Left lobe of liver (tissue), 2 donors: ENCODE measurements around the gene FNDC3B. TPM values are rescaled to one million over a fixed set of nuclear protein-coding genes. Genes with fewer than 3 reads are reported as not detected.

Experiments
- ATAC-seq: fragments of 200-7000 bp; cut with Tn5 transposase; one replicate; pipeline ENCODE4 v1.9.1; 2020; ENCODE audit warnings: mild to moderate bottlenecking, moderate library complexity
- DNase-seq: peaks from one replicate; pipeline ENCODE4 v3.0.0-alpha.2; 2020; ENCODE audit warnings: low spot score
- total RNA-seq: library from RNA; stranded (reverse); gene quantifications from one replicate; pipeline ENCODE4 v1.2.1, GENCODE V29; 2021
- donor health status: DM: no; HTN: no; CAD: no; lungs with moderate emphysema.
- donor health status: DM: no; HTN: yes; CAD: no.

FNDC3B gene
- total RNA-seq, 1 donor from 2014 or later = 44.6 TPM

GRCh38 chr3:172298247-172298646, 258.9 kb downstream of the FNDC3B start:
- no peak for DNase-seq
- ATAC-seq = no peak

- ATAC-seq = no peak
Measured at GRCh38 chr3:172300187-172300586, 260.8 kb downstream of the FNDC3B start.

GRCh38 chr3:172300862-172301261, 261.5 kb downstream of the FNDC3B start:
- ATAC-seq = no peak

More at GRCh38 chr3:172300187-172300586, 260.8 kb downstream of the FNDC3B start:
- DNase-seq = no peak

DNA sequence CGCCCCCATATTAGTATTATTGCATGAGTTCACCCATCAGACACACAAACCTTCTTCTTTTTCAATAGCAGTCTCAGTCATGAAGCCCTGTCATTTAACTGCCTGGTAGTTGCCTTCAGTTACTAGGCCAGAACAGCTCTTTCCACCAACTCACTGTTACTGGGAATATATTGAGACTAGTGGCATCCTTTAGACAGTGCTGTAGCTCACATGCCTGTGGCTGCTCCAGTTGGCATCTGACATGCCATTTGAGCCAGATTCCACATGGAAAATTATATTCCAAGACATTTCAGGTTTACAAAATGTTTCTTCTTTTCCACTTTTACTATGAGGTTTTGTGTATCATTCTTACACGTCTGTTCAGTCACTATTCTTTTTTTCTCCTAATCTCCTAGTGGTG, 262.8 kb downstream of the FNDC3B start:
- ATAC-seq = no peak
- DNase-seq = no peak

More at GRCh38 chr3:172300862-172301261, 261.5 kb downstream of the FNDC3B start:
- DNase-seq = no peak

GRCh38 chr3:172303181-172303580, 263.8 kb downstream of the FNDC3B start:
- ATAC-seq (no peak), DNase-seq (no peak)

- peak; percentile 15 for ATAC-seq
- no peak for DNase-seq
Measured at GRCh38 chr3:172303941-172304558, 264.7 kb downstream of the FNDC3B start.

- ATAC-seq (peak; percentile 79), DNase-seq (no peak)
Measured at GRCh38 chr3:172305552-172305951, 266.2 kb downstream of the FNDC3B start.

GRCh38 chr3:172305974-172306373, 266.6 kb downstream of the FNDC3B start:
- no peak for ATAC-seq
- DNase-seq = no peak

GRCh38 chr3:172307141-172307560, 267.8 kb downstream of the FNDC3B start:
- DNase-seq (no peak), ATAC-seq (no peak)

GRCh38 chr3:172309059-172309458, 269.7 kb downstream of the FNDC3B start:
- ATAC-seq (no peak), DNase-seq (no peak)

DNA sequence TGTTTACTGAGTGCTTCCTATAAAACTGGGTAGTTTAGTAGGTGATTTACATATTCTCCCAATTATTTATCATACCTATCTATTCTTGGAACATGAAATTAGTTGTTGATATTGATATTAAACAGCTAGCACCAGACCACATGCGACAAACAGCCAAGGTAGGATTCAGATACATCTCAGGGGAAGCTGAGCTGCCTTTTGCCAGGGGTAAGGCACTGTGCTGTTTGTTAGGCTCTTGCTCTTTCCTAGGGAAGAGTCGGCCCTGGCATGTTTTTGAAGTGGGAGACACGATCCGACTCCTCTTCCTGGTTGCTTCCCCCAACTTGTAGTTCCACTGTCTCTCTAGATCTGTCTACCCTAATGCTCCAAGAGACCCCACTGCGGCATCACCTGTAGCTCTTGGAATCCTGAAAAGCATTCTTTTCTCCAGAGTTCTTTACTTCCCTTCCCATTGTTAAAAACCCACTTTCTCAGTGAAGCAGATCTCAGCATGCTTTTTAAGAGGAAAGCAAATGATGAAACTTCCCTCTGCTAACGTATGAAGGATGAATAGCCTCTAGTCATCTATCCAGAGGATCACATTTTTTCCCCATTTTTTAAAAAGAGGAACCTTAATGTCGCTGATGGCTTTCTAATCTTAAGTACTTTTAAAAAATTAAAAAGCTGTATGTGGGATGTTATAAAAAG, 270.5 kb downstream of the FNDC3B start:
- no peak for ATAC-seq
- DNase-seq = no peak

- DNase-seq (no peak), ATAC-seq (no peak)
Measured at GRCh38 chr3:172310428-172310760, 271.0 kb downstream of the FNDC3B start.

- DNase-seq (no peak), ATAC-seq (no peak)
Measured at GRCh38 chr3:172311217-172311616, 271.8 kb downstream of the FNDC3B start.

GRCh38 chr3:172312001-172312400, 272.6 kb downstream of the FNDC3B start:
- DNase-seq (no peak), ATAC-seq (no peak)

DNA sequence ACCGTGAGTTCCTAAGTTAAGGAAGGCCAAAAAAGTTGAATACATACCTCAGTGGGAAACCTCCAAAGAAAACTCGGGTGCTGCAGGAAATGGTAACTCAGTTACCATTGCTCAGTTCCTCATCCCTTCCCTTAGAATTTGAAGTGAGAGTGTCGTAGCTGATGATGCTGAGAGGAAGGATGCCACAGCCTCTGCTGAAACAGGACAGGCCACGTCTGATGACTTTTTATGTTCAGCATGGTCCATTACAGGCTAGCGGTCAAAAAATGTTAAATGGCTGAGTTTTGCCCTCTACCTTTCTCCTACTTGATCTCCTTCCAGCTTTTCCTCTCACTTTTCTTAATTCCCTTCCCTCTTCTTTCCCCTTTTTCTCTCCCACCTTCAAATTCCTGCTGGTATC, 273.3 kb downstream of the FNDC3B start:
- DNase-seq (no peak), ATAC-seq (no peak)

DNA sequence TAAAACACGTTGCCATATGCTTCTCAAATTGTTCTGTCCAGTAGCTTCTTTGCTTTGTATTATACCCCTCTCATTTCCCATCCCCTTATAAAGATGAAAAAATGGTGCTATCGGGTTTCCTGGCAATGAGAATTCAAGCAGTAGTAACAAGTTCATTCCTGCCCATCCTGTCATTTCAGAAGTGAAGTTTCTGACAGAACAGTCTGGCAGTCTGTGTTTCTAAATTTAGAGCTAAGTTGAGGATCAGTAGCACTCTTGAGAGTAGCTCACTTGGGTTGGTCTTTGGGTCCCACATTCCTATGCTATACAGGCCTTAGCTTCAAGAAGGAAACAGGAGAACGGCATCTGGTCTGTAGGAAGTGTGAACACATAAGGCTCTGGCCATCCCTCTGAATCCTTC, 274.3 kb downstream of the FNDC3B start:
- ATAC-seq (no peak), DNase-seq (no peak)

- ATAC-seq = no peak
- DNase-seq = no peak
Measured at GRCh38 chr3:172314591-172315160, 275.3 kb downstream of the FNDC3B start.

DNA sequence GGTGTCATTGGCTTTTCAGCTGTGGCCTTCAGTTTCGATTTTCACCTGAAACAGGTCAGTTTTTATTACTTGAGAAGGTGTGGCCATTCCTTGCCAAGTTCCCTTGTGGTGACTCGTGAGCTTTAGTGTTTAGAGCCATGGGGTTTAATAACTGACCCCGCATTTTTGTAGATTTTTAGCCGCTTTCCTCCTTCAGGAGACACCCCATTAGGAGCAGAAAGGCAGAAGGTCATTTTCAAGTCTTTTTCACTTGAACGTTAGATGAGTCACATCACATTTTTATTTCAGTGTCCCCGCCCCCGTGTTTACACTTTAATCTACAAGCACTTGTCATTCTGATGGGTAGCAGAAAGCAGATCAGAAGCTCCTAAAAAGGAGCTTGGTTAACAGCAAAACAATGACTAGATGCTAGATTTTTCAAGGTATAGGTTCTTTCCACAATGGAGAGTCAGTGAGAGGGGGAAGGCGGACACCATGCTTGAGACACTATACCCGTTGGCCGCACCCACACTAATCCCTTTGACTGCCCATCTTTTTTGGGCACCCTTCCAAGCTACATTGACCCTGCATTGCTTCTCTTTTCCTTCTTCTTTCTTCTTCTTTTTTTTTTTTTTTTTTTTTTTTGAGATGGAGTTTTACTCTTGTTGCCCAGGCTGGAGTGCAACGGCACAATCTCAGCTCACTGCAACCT, 276.2 kb downstream of the FNDC3B start:
- DNase-seq = no peak

DNA sequence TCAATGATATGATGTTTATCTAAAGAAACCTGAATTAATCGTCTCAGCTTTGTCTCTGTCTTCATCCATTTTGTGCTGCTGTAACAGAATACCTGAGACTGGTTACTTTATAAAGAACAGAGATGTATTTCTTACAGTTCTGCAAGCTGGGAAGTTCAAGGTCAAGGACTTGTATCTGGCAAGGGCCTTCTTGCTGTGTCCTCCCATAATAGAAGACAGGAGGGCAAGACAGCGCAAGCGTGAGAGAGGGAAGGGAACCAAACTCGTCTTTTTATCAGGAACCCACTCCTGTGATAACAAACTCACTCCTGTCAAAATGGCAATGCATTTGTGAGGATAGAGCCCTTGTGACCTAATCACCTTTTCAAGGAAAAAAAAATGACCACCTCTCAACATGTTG, 277.4 kb downstream of the FNDC3B start:
- DNase-seq (no peak), ATAC-seq (no peak)

More for the DNA sequence above, 276.2 kb downstream of the FNDC3B start:
- peak; percentile 20 for ATAC-seq

- ATAC-seq (no peak), DNase-seq (no peak)
Measured at GRCh38 chr3:172317481-172317880, 278.1 kb downstream of the FNDC3B start.

DNA sequence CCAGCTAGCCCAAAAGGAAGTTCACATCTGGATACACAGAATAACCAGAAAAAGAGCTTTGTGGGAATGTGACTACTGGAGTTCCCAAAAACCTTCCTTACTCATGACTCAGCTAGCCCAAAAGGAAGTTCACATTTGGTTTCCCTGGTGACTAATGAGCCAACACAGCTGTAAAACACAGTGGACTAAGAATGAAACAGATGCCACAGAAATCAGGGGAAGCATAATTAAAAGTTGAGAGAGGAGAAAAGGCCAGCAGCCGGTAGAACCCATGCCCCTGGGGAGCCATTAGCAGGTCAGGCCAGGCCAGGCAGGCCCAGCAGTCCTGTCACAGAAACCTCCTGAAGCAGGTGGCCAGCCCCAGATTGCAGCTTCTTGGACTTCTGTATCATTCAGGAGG, 278.6 kb downstream of the FNDC3B start:
- ATAC-seq (peak; percentile 42), DNase-seq (no peak)

DNA sequence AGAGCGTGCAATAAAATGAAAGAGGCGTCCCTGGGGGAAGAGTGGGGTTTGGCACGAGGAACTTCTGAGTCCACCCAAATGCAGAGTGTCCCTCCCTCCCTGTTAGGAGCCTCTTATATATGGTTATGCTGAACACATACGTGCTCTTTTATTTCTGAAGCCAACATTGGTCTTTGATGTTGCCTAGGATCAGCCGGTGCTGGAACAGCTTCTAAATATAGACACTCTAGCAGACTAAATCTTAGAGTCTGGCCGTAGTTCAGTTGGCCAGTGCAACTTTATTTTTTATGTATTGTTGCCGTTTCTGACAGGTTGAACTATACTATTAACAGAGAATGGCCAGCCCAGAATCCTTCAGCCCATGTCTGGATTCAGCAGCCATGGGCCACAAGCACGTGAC, 280.2 kb downstream of the FNDC3B start:
- no peak for ATAC-seq
- no peak for DNase-seq
